GM18951 (cell line): ENCODE data around the gene KAT5.

ENCODE experiments used
- POLR2A ChIP-seq: IDR thresholded peaks from 4 replicates; pipeline ENCODE4 v1.6.1; 2011; ENCODE audit warnings: mild to moderate bottlenecking; ENCODE audit not compliant: insufficient read length, insufficient read depth; ENCODE audit errors: extremely low read depth
- in situ Hi-C: fragments of 300-500 bp; cut with MboI; formaldehyde crosslinking; loops from one replicate; pipeline ENCODE4 v1.12.0; 2022; ENCODE audit warnings: low sequenced_read_pairs, mixed read lengths, inconsistent platforms; ENCODE audit not compliant: unreplicated experiment

Gene KAT5

GRCh38 chr11:65696802-65697552 lies 15.1 kb upstream of the KAT5 start:
- in situ Hi-C loops, result no loop called here

GRCh38 chr11:65698205-65698604 lies 13.8 kb upstream of the KAT5 start:
- in situ Hi-C loops, result no loop called here

More at GRCh38 chr11:65696802-65697552, 15.1 kb upstream of the KAT5 start:
- TF ChIP-seq POLR2A, result no peak

GRCh38 chr11:65699306-65699705 lies 12.7 kb upstream of the KAT5 start:
- in situ Hi-C loops, result no loop called here
- TF ChIP-seq POLR2A, result no peak

More at GRCh38 chr11:65698205-65698604, 13.8 kb upstream of the KAT5 start:
- no peak for TF ChIP-seq POLR2A

GRCh38 chr11:65700399-65700798 lies 11.7 kb upstream of the KAT5 start:
- in situ Hi-C loops, result loop anchor here (25.0 kb wide), 1 partner anchor 287 kb away; no protein-coding TSS in a partner anchor
- TF ChIP-seq POLR2A, result no peak

DNA sequence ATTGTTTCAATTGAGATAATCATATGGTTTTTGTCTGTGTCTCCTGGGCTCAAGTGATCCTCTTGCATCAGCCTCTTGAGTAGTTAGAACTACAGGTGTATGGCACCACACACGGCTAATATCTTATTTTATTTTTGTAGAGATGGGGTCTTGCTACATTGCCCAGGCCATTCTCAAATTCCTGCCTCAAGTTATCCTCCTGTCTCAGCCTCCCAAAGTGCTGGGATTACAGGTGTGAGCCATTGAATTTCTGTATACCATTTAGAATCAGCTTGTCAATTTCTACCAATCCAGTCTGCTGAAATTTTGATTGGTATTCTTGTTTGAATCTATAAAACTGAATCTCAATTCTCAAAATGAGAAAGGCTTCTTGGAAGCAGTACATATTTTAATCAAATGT lies 10.4 kb upstream of the KAT5 start:
- in situ Hi-C loops, result loop anchor here (25.0 kb wide), 1 partner anchor 286 kb away; no protein-coding TSS in a partner anchor
- TF ChIP-seq POLR2A, result no peak

- no peak for TF ChIP-seq POLR2A
- in situ Hi-C loops, result loop anchor here (25.0 kb wide), 1 partner anchor 283 kb away; no protein-coding TSS in a partner anchor
Measured at GRCh38 chr11:65703846-65704245, 8.2 kb upstream of the KAT5 start.

DNA sequence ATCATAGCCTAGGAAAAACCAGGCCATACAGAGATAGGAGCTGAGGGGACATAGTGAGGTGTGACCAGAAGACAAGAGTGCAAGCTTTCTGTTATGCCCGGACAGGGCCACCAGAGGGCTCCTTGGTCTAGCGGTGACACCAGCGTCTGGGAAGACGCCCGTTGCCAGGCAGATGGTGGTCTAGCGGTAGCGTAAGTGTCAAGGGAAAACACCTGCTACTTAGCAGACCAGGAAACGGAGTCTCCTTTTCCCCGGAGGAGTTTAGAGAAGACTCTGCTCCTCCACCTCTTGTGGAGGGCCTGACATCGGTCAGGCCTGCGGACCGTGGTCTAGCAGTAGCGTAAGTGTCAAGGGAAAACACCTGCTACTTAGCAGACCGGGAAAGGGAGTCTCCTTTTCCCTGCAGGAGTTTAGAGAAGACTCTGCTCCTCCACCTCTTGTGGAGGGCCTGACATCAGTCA lies 5.7 kb upstream of the KAT5 start:
- in situ Hi-C loops, result loop anchor here (25.0 kb wide), 1 partner anchor 281 kb away; no protein-coding TSS in a partner anchor

GRCh38 chr11:65707002-65707401 lies 5.0 kb upstream of the KAT5 start:
- in situ Hi-C loops, result loop anchor here (25.0 kb wide), 1 partner anchor 280 kb away; no protein-coding TSS in a partner anchor

DNA sequence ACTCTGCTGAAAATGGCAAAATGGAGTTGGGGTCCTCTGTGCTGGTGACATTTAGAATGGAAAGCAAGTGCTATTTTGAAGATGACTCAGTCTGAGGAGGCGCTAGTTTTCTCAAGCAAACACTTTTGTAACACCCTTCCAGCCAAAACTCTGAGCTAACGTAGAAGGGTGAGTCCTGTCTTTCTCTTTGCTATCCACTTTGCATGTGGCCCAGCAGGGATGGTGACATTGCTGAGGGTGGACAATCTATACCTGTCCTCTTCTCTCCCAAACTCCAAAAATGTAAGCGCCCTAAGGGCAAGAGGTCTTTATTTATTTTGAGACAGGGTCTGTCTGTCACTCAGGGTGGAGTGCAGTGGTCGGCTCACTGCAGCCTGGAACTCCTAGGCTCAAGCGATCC lies 3.6 kb upstream of the KAT5 start:
- TF ChIP-seq POLR2A, result no peak
- in situ Hi-C loops, result loop anchor here (25.0 kb wide), 1 partner anchor 279 kb away; no protein-coding TSS in a partner anchor

DNA sequence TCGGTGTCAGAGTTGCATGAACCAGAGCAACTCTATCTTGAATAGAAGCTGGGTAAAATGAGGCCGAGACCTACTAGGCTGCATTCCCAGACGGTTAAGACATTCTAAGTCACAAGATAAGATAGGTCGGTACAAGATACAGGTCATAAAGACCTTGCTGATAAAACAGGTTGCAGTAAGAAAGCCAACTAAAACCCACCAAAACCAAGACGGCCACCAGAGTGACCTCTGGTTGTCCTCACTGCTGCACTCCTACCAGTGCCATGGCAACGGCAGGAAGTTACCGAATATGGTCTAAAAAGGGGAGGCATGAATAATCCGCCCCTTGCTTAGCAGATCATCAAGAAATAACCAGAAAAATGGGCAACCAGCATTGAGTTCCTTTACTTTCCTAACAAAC lies 2.4 kb upstream of the KAT5 start:
- in situ Hi-C loops, result loop anchor here (25.0 kb wide), 1 partner anchor 278 kb away; no protein-coding TSS in a partner anchor
- no peak for TF ChIP-seq POLR2A

DNA sequence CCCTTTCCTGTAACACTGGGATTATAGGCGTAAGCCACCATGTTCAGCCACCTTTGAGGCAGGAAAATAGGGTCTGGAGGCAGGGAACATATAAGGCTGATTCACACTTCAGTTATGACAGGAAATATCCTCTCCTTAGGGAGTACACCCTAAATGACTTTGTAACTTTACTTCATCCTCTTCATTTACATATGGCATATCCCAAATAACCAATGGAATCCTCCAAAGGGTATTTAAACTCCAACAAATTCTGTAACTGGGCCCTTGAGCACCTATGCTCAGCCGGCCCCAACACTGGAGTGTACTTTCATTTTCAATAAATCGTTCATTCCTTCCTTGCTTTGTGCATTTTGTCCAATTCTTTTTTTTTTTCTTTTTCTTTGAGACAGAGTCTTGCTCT lies 1.6 kb upstream of the KAT5 start:
- in situ Hi-C loops, result loop anchor here (25.0 kb wide), 1 partner anchor 277 kb away; no protein-coding TSS in a partner anchor
- no peak for TF ChIP-seq POLR2A

DNA sequence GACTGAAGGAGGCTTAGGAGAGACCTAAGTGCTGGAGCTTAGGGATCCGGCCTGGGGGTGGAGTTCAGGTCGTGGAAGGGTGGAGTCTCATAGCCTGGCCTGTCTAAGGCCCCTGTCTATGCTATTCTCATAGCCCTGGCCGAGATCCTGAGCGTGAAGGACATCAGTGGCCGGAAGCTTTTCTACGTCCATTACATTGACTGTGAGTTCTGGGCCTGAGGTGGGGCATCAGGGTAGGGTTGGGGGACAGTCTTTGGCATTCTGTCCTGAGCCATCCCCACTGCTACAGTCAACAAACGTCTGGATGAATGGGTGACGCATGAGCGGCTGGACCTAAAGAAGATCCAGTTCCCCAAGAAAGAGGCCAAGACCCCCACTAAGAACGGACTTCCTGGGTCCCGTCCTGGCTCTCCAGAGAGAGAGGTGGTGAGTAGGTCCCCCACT lies 603 bp downstream of the KAT5 start:
- in situ Hi-C loops, result loop anchor here (25.0 kb wide), 1 partner anchor 275 kb away; no protein-coding TSS in a partner anchor
- TF ChIP-seq POLR2A, result no peak

DNA sequence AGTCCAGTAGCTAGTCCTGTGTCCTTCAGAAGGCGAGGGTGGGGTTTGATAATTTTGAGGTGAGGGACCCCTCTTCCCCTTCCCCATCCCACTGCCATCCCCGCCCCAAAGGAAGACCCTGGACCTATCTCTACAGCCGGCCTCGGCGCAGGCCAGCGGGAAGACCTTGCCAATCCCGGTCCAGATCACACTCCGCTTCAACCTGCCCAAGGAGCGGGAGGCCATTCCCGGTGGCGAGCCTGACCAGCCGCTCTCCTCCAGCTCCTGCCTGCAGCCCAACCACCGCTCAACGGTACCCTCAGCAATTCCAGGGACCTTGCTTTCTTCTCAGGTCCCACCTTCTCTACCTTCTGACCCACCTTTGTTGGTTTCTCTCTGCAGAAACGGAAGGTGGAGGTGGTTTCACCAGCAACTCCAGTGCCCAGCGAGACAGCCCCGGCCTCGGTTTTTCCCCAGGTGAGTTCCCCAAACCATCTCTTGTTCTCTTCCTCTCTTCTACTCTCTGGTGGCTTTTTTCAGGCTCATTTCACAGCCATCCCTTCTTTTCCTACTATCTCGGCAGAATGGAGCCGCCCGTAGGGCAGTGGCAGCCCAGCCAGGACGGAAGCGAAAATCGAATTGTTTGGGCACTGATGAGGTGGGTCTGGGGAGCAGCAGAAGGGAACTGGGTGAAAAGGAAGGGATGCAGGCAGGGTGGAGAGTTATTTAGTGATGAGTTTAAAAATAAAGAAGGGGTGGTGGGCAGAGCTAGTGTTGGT lies 1.3 kb downstream of the KAT5 start:
- TF ChIP-seq POLR2A, result no peak
- in situ Hi-C loops, result loop anchor here (25.0 kb wide), 1 partner anchor 274 kb away; no protein-coding TSS in a partner anchor
